Stomach (tissue), 9 donors: ENCODE measurements around the gene RAB17. TPM values are rescaled to one million over a fixed set of nuclear protein-coding genes. Genes with fewer than 3 reads are reported as not detected.

Experiments
- DNase-seq, 2 donors: peaks; one replicate each; pipeline versions ENCODE4 v3.0.0 to v3.0.0-alpha.2; 2013 to 2019
- H3K27ac ChIP-seq, 5 donors: fragments of 200-600 bp in 4 of 5; sonication (generic) in 4 of 5; one replicate each; pipeline ENCODE4 v1.5.1; 2013 to 2019; ENCODE audit warnings: mild to moderate bottlenecking in 1 of 5, moderate library complexity in 1 of 5
- H3K27me3 ChIP-seq, 3 donors: fragments of 200-600 bp; sonication (generic); one replicate each; pipeline ENCODE4 v1.5.1; 2017 to 2019; ENCODE audit warnings: mixed run types in 1 of 3
- H3K36me3 ChIP-seq, 4 donors: fragments of 200-600 bp; sonication (generic); 1 replicate in 3 of 4; 2 replicates in 1 of 4; pipeline ENCODE4 v1.5.1; 2016 to 2019
- H3K4me1 ChIP-seq, 4 donors: fragments of 200-600 bp; sonication (generic); one replicate each; pipeline ENCODE4 v1.5.1; 2016 to 2019
- H3K4me3 ChIP-seq, 4 donors: fragments of 200-600 bp; sonication (generic) in 3 of 4; one replicate each; pipeline ENCODE4 v1.5.1; 2016 to 2019; ENCODE audit warnings: mild to moderate bottlenecking in 1 of 4
- H3K9me3 ChIP-seq, 4 donors: fragments of 200-600 bp; sonication (generic); one replicate each; pipeline ENCODE4 v1.5.1; 2016 to 2019
- CTCF ChIP-seq, 7 experiments: fragments of 450-650 bp in 4 of 7; fragments of 200-600 bp in 3 of 7; sonication (generic) in 3 of 7; IDR thresholded peaks; one replicate each; pipeline ENCODE4 v1.5.1; 2016 to 2019; ENCODE audit warnings: antibody characterized with exemption in 7 of 7, control low read depth in 2 of 7, mild to moderate bottlenecking in 1 of 7
- EP300 ChIP-seq: sonication (generic); formaldehyde crosslinking; IDR thresholded peaks from one replicate; pipeline ENCODE4 v1.6.1; 2017; ENCODE audit warnings: antibody characterized with exemption
- POLR2A ChIP-seq, 4 donors: fragments of 450-650 bp; IDR thresholded peaks; one replicate each; pipeline ENCODE4 v1.6.1; 2016; ENCODE audit warnings: antibody characterized with exemption in 4 of 4, control low read depth in 2 of 4, mild to moderate bottlenecking in 1 of 4, moderate library complexity in 1 of 4
- POLR2AphosphoS5 ChIP-seq, 3 donors: sonication (generic); formaldehyde crosslinking; IDR thresholded peaks; one replicate each; pipeline ENCODE4 v1.6.1; 2016; ENCODE audit warnings: antibody characterized with exemption in 3 of 3
- WGBS, 5 donors: extraction: QIAGEN DNeasy Blood & Tissue Kit in 3 of 5; methylation state at CpG; one replicate each; pipeline versions ENCODE4 v1.1.5 to v1.1.7; 2013 to 2018; 5-methylcytosine and 5-hydroxymethylcytosine counted together
- intact Hi-C: fragments of 100-400 bp; cut with DNase I; formaldehyde crosslinking; loops from one replicate; pipeline ENCODE4 v1.15.1; 2023; ENCODE audit warnings: low total_unique reads
- polyA plus RNA-seq, 3 donors: library from polyadenylated mRNA; stranded (reverse); fragments of 200-250 nt; gene quantifications; one replicate each; pipeline ENCODE4 v1.2.3, GENCODE V29; 2013
- total RNA-seq, 5 donors: library from RNA; depleted of rRNA; stranded (reverse); fragments of >200 nt; gene quantifications; one replicate each; pipeline versions ENCODE4 v1.1.0 to v1.2.3, GENCODE V29; 2014 to 2016
- donor health status: healthy with polysubstance abuse.
- donor health status: Bipolar disorder and iron deficiency.
- donor health status: healthy.

Gene RAB17
- total and polyA plus RNA-seq, 8 donors, result 8.8 to 187 (median 50.8) TPM

GRCh38 chr2:237623428-237624403 lies 33.2 kb upstream of the RAB17 start:
- no peak for TF ChIP-seq POLR2A (IDR thresholded peaks at IDR 0.05)
- TF ChIP-seq POLR2AphosphoS5 (IDR thresholded peaks at IDR 0.05), result no peak
- TF ChIP-seq EP300, result no peak
- TF ChIP-seq CTCF (IDR thresholded peaks at IDR 0.05), result no peak
- peaks cover 0 to 16% (median 0%) of the 10 kb centered on the region in 3 donors for H3K27me3 ChIP-seq
- no peaks in the 10 kb centered on the region for H3K9me3 ChIP-seq
- H3K4me1 ChIP-seq, result peaks cover 17 to 27% (median 19%) of the 10 kb centered on the region in 4 donors
- intact Hi-C loops, result no loop called here
- no peak overlapping the region for H3K4me3 ChIP-seq
- no peak for DNase-seq
- 68 to 84% (median 81%) methylated on average over 13 of the region's 13 CpGs for WGBS, 5 donors
- no peak overlapping the region for H3K27ac ChIP-seq
- H3K36me3 ChIP-seq, result no peaks in the 10 kb centered on the region

GRCh38 chr2:237618449-237618848 lies 27.9 kb upstream of the RAB17 start:
- no peaks in the 10 kb centered on the region for H3K27me3 ChIP-seq
- H3K9me3 ChIP-seq, result no peaks in the 10 kb centered on the region
- peaks cover 0 to 35% (median 26%) of the 10 kb centered on the region in 4 donors for H3K4me1 ChIP-seq
- TF ChIP-seq POLR2A (IDR thresholded peaks at IDR 0.05) (no peak), EP300 (no peak), CTCF (IDR thresholded peaks at IDR 0.05) (no peak), POLR2AphosphoS5 (IDR thresholded peaks at IDR 0.05) (no peak)
- H3K4me3 ChIP-seq, result no peak overlapping the region
- no peak for DNase-seq
- intact Hi-C loops, result no loop called here
- WGBS, 5 donors, result 81 to 96% (median 87%) methylated on average over 2 of the region's 2 CpGs
- H3K27ac ChIP-seq, result peak overlapping the region in 1 of 5 donors; percentile 80
- no peaks in the 10 kb centered on the region for H3K36me3 ChIP-seq

GRCh38 chr2:237617587-237617982 lies 27.1 kb upstream of the RAB17 start:
- peak overlapping the region in 4 of 5 donors; percentile 51 to 80 (median 66) for H3K27ac ChIP-seq
- WGBS, 5 donors, result 61 to 78% (median 63%) methylated on average over 4 of the region's 4 CpGs
- H3K4me3 ChIP-seq, result no peak overlapping the region
- no peaks in the 10 kb centered on the region for H3K36me3 ChIP-seq
- no peak for DNase-seq
- no peaks in the 10 kb centered on the region for H3K27me3 ChIP-seq
- TF ChIP-seq POLR2A (IDR thresholded peaks at IDR 0.05) (no peak), EP300 (no peak), CTCF (IDR thresholded peaks at IDR 0.05) (no peak), POLR2AphosphoS5 (IDR thresholded peaks at IDR 0.05) (no peak)
- intact Hi-C loops, result no loop called here
- H3K9me3 ChIP-seq, result no peaks in the 10 kb centered on the region
- peaks cover 0 to 35% (median 26%) of the 10 kb centered on the region in 4 donors for H3K4me1 ChIP-seq

- Histone ChIP-seq H3K27ac (peak overlapping the region in 4 of 5 donors; percentile 51 to 80 (median 66)), H3K4me1 (peaks cover 0 to 35% (median 26%) of the 10 kb centered on the region in 4 donors), H3K27me3 (no peaks in the 10 kb centered on the region), H3K9me3 (no peaks in the 10 kb centered on the region), H3K36me3 (no peaks in the 10 kb centered on the region), H3K4me3 (no peak overlapping the region)
- intact Hi-C loops, result no loop called here
- peak in 1 of 2 donors; percentile 76 for DNase-seq
- 44 to 67% (median 59%) methylated on average over 15 of the region's 15 CpGs for WGBS, 5 donors
- TF ChIP-seq POLR2A (IDR thresholded peaks at IDR 0.05) (no peak), EP300 (no peak), CTCF (IDR thresholded peaks at IDR 0.05) (no peak), POLR2AphosphoS5 (IDR thresholded peaks at IDR 0.05) (no peak)
Measured at GRCh38 chr2:237616734-237617586, 26.4 kb upstream of the RAB17 start.
